Right ventricle myocardium superior (tissue), 1 donor: ENCODE data around the gene TRIM62. TPM values are rescaled to one million over a fixed set of nuclear protein-coding genes. Genes with fewer than 3 reads are reported as not detected.
A peak's percentile ranks its signal among the peaks of the same experiment; 100 is the strongest.

Experiments
- ATAC-seq: fragments of 200-7000 bp; cut with Tn5 transposase; one replicate; pipeline ENCODE4 v1.9.1; 2020; ENCODE audit warnings: mild to moderate bottlenecking; ENCODE audit not compliant: poor library complexity
- DNase-seq: peaks from one replicate; pipeline ENCODE4 v3.0.0-alpha.2; 2020
- intact Hi-C: fragments of 100-400 bp; cut with DNase I; formaldehyde crosslinking; loops from one replicate; pipeline ENCODE4 v1.11.2; 2022
- total RNA-seq: library from RNA; stranded (reverse); fragmentation: NEBNext Ultra II Directional; extraction: Animal tissue kit (Norgen Biotek cat#: 25700); gene quantifications from one replicate; pipeline ENCODE4 v1.2.1, GENCODE V29; 2021
- donor health status: DM: no; HTN: yes; CAD: no; lungs with severe emphysema.

TRIM62 gene
- total RNA-seq, 1 donor from 2014 or later = 1.9 TPM

GRCh38 chr1:33182896-33183295 is 1.1 kb upstream of the TRIM62 start:
- DNase-seq = no peak
- intact Hi-C loops = no loop called here
- ATAC-seq = no peak

- peak; percentile 53 for DNase-seq
- ATAC-seq = peak; percentile 6
- intact Hi-C loops = no loop called here
Measured at GRCh38 chr1:33182401-33182841, 578 bp upstream of the TRIM62 start.

GRCh38 chr1:33180911-33181890 is 642 bp downstream of the TRIM62 start:
- peak; percentile 92 for ATAC-seq
- peak; percentile 70 for DNase-seq
- intact Hi-C loops = no loop called here

GRCh38 chr1:33180226-33180910 is 1.5 kb downstream of the TRIM62 start:
- ATAC-seq (no peak), DNase-seq (peak; percentile 96)
- intact Hi-C loops = no loop called here

GRCh38 chr1:33178836-33179439 is 2.9 kb downstream of the TRIM62 start:
- no peak for DNase-seq

GRCh38 chr1:33177996-33178540 is 3.8 kb downstream of the TRIM62 start:
- intact Hi-C loops = no loop called here
- ATAC-seq (no peak), DNase-seq (no peak)

More at GRCh38 chr1:33178836-33179439, 2.9 kb downstream of the TRIM62 start:
- no peak for ATAC-seq
- intact Hi-C loops = no loop called here

- intact Hi-C loops = no loop called here
- DNase-seq (no peak), ATAC-seq (no peak)
Measured at GRCh38 chr1:33176887-33177286, 5.0 kb downstream of the TRIM62 start.

GRCh38 chr1:33176362-33176850 is 5.4 kb downstream of the TRIM62 start:
- DNase-seq = no peak
- intact Hi-C loops = no loop called here
- no peak for ATAC-seq

GRCh38 chr1:33175865-33176264 is 6.0 kb downstream of the TRIM62 start:
- DNase-seq = no peak
- ATAC-seq = no peak
- intact Hi-C loops = no loop called here

GRCh38 chr1:33173091-33173490 is 8.8 kb downstream of the TRIM62 start:
- intact Hi-C loops = no loop called here
- ATAC-seq (no peak), DNase-seq (no peak)

GRCh38 chr1:33171977-33172813 is 9.6 kb downstream of the TRIM62 start:
- DNase-seq (no peak), ATAC-seq (no peak)
- intact Hi-C loops = no loop called here

- peak; percentile 75 for ATAC-seq
- intact Hi-C loops = no loop called here
- peak; percentile 74 for DNase-seq
Measured at GRCh38 chr1:33170351-33171274, 11.2 kb downstream of the TRIM62 start.

- intact Hi-C loops = no loop called here
Measured at GRCh38 chr1:33169290-33170055, 12.4 kb downstream of the TRIM62 start.

GRCh38 chr1:33168556-33169289 is 13.1 kb downstream of the TRIM62 start:
- ATAC-seq = no peak
- intact Hi-C loops = no loop called here
- no peak for DNase-seq

More at GRCh38 chr1:33169290-33170055, 12.4 kb downstream of the TRIM62 start:
- no peak for DNase-seq
- ATAC-seq = peak; percentile 33

- intact Hi-C loops = no loop called here
- ATAC-seq (no peak), DNase-seq (no peak)
Measured at GRCh38 chr1:33167650-33168447, 14.0 kb downstream of the TRIM62 start.
